Kidney capillary endothelial cell (primary cell): ENCODE data around the gene PTPN6.

ENCODE experiments used
- DNase-seq: peaks from one replicate; pipeline ENCODE4 v3.0.0-alpha.2; 2018; ENCODE audit warnings: low spot score

Gene PTPN6

DNA sequence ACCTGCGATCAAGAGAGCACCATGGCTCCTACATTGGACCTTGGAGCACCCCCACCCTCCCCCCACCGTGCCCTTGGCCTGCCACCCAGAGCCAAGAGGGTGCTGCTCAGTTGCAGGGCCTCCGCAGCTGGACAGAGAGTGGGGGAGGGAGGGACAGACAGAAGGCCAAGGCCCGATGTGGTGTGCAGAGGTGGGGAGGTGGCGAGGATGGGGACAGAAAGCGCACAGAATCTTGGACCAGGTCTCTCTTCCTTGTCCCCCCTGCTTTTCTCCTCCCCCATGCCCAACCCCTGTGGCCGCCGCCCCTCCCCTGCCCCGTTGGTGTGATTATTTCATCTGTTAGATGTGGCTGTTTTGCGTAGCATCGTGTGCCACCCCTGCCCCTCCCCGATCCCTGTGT is 9.4 kb upstream of the PTPN6 start:
- no peak for DNase-seq

DNA sequence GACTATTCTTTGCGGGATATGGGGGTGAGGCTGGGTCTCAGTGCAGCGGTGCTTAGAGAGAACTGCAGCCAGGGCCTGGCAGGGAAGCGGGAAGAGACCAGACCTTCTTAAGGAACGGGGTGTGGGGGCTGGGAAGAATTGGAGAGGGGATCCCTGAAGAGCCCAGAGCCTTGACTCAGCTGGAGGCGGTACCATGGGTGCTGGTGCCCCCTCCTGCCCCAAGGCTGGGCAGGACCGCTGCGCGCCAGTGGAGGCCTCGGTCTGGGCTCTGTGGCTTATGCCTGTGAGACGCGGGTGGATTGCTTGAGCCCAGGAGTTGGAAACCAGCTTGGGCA is 8.9 kb upstream of the PTPN6 start:
- no peak for DNase-seq

DNA sequence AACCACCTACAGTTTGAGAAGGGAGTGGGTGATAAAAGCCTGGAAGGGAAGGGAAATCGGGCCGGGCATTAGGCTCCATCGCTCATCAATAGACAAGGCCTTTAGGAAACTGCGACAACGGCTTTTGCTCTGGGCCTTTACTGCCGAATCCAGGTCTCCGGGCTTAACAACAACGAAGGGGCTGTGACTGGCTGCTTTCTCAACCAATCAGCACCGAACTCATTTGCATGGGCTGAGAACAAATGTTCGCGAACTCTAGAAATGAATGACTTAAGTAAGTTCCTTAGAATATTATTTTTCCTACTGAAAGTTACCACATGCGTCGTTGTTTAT is 7.8 kb upstream of the PTPN6 start:
- peak; percentile 88 for DNase-seq

DNA sequence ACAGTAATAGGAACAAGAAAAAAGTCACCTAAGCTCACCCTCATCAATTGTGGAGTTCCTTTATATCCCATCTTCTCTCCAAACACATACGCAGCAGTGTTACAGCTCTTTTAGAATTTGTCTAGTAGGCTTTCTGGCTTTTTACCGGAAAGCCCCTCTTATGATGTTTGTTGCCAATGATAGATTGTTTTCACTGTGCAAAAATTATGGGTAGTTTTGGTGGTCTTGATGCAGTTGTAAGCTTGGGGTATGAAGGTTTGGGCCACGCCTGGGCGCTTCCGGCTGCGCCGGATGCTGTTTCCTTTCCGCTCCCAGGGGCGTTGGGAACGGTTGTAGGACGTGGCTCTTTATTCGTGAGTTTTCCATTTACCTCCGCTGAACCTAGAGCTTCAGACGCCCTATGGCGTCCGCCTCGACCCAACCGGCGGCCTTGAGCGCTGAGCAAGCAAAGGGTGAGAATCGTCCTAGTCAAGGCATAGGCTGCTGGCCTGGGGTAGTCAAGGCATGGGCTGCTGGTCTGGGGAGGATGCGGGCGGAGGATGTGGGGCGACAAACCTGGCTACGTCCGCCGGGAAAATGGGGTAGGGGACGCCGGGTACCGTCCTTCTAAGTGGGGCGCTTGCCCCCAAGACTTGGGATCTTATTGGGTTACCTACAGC is 7.3 kb upstream of the PTPN6 start, which contains the start of the genes C12orf57 and RNU7-1:
Gene C12orf57, plus strand, starts transcription at position 301 of the 659 bp plus-strand sequence. Its CDS starts 100 bp downstream, at position 401.
Gene RNU7-1, plus strand, starts transcription at position 95 of the 659 bp plus-strand sequence.
- peak; percentile 96 for DNase-seq

DNA sequence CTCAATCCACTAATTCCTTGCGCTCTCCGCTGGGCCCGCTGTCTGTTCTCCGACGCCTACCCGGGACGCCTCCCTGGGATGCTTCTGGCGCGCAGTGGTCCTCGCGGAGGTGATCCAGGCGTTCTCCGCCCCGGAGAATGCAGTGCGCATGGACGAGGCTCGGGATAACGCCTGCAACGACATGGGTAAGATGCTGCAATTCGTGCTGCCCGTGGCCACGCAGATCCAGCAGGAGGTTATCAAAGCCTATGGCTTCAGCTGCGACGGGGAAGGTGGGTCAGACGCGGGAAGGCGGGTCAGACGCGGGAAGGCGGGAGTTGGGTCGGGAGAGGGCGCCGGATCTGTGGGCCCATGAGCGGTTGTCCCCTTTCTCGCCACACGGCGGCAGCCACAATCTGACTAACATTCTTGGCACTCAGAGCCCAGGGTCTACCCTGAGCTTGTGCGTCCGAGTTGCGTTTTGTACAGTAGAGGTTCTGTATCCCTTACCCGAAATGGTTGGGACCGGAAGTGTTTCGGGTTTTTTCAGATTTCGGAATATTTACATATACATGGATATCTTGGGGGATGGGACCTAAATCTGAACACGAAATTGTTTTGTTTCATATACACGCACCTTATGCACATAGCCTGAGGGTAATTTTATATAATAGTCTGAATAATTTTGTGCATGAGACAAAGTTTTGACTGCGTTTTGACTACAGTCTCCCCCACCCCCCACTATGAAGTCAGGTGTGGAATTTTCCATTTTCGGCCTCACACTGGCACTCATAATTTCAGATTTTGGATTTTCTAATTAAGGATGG is 6.6 kb upstream of the PTPN6 start:
- DNase-seq = peak; percentile 87

DNA sequence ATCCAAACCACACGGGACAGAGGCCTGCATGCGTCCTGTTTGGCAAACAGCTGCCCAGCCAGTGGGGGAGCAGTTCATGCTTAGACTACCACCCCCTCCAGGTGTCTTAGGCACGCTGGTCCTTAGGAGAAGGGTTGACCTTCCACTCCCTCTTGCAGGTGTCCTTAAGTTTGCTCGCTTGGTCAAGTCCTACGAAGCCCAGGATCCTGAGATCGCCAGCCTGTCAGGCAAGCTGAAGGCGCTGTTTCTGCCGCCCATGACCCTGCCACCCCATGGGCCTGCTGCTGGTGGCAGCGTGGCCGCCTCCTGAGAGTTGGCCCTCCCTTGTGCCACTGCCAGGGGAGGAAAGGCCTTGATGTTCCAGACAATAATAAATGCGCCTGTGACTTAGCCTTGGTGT is 5.5 kb upstream of the PTPN6 start:
- no peak for DNase-seq

DNA sequence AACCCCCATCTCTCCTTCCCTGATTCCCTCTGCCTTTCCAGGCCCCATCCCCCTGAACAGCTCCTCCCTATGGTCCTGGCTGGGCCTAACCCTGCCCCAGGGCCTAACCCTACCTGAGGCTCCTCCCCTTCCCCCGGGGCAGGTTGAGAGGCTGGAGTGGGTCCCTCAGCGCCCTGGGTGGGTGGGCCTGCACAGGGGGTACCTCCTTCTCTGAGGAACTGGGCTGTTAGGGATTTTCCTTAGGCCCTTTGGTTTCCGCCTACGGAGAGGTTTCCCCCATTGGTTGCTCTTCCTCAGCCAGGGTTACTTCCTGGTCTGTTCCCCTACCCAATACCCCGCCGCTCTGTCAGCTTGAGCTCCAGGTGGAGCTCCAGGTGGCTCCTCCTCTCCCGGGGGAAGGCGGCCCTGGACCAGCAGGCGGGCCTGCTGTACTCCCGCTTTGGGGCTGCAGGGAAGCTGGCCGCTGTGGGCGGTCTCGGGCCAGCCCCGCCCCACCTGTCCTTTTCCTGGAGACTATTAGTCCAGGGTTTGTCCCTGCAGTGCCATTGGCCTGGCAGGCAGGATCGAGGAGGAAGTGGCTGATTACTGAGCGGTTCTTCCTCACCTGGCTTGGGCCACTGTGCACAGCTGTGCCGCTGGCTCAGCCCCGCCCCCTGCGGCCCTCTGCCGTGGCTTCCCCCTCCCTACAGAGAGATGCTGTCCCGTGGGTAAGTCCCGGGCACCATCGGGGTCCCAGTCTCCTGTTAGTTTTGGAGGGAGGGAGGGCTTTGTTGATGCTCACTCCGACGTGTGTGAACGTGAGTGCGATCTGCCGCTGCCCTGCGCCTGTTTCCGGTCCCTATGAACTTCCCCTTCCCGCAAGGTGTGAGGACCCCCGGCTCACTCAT is 4.9 kb upstream of the PTPN6 start:
- no peak for DNase-seq

DNA sequence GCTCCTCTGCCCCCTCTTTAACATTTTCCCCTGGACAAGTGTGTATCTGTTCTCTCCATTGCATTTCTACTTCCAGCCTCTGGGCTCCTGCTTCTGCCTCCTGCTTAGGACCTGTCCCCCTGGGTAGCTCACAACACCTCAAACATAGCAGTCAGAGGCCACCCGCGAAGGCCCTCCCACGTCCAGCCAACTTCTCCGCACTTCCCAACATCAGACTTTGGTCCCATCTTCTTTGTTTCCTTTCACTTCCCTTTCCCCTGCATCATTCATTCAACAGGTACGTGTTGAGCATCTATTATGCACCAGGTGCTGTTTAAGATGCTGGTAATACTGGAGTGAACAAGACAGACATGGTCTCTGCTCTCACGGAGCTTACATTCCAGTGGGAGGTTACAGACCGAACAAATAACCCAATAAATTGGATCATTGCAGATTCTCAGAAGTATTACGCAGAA is 4.2 kb upstream of the PTPN6 start:
- DNase-seq = no peak

DNA sequence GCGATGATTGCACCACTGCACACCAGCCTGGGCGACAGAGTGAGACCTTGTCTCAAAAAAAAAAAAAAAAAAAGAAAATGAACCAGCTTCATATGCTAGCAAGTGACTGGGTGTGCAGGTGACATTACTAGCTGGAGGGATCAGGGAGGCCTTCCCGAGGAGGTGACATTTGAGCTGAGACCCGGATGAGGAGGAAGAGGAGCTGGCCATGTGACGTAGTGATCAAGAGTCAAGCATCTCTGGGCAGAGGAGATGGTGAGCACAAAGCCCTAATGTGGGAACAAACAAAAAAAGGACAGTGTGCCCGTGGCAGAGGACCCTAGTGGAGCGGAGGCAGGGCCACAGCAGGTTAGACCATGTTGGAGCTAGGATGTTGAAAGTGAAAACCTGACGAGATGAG is 3.5 kb upstream of the PTPN6 start:
- DNase-seq = no peak

DNA sequence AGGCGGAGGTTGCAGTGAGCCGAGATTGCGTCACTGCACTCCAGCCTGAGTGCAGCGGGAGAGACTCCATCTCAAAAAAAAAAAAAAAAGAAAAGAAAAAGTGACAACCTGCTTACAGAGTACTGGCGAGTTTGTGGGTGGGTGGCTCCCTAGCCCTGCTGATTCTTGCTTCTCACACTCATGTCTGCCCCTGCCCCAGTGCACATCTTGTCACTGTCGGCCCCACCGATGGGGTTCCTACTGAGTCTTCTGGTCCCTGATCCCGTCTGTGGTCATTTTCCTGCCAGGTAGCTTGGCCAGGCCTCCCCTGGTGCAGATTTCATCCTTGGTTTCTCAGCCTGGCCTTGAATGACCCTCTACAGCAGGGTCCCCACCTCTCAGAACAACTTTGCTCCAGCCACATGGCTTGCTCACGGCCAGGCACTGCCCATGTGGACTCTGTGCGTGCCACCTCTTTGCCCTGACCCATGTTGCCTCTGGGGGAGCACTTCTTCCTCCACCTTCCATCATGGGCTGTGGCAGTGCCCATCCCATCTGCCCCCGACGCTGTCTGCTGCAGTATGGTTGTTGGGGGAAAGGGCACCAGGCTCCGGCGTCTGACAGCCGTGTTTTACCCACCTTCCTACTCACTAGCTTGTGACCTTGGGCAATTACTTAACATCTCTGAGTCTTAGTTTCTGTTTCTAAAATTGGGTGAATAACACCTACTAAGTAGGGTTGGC is 2.1 kb upstream of the PTPN6 start:
- DNase-seq = no peak

DNA sequence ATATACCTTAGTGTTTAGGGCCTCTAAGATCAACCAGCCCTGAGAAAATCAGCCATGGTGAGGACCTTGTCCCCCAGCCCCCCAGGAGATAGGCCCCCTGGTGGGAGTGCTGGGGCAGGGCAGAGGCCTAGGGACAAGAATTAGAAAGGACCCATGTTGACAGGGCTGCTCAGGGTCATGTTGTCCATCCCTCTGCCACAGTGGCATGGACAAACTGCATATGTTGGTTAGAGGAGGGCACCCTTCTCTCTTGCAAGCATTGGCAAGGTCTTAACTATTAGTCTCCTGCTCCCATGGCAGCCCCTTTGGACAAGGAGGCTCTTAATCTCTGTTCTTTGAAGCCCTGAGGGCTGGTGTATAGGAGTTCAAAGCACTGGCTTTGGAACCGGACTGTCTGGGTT is 755 bp upstream of the PTPN6 start:
- DNase-seq = no peak

DNA sequence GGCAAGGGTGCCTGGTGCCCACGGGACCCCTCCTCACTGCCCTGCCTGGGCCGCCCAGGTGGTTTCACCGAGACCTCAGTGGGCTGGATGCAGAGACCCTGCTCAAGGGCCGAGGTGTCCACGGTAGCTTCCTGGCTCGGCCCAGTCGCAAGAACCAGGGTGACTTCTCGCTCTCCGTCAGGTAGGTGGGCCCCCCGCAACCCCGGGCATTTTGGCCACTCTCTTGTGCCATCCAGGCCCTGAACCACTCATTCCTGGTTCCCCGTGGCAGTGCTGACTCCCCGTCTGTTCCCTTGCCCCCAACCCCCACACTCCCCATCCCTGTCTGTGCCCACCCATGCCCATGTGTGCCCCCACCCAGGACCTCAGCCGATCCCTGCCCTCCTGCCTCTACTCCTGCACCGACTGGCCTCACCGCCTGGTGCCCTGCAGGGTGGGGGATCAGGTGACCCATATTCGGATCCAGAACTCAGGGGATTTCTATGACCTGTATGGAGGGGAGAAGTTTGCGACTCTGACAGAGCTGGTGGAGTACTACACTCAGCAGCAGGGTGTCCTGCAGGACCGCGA is 480 bp downstream of the PTPN6 start:
- DNase-seq = no peak

DNA sequence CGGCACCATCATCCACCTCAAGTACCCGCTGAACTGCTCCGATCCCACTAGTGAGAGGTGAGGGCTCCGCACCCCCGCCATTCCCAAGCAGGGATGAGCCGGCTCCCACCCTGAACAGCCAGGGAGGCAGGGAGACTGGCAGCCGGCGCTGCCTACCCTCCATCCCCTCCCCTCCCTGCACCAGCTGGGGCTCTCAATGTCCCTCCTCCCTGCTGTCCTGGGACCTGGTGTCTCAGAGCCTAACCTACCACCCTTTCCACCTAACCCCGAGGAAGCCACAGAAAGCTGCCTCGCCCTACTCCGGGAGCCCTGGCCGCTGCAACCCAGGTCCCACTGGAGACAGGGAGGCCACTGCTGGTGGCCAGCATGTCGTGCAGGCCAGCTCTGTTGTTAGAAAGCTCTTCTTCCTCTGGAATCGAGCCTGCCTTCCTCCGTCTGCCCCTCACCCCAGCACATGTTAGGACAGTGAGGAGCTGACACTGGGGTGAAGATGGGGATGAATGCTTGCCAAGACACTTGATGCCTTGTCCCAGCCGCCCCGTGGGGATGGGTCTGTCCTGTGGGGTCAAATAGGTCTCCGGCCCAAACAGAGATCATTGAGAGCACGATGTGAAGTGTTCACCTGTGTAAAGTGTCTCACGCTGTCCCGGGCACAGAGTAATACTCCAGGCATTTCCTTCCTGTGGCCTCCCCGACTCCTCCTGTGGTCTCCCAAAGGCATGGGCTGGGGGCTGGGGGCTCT is 1.1 kb downstream of the PTPN6 start:
- no peak for DNase-seq

DNA sequence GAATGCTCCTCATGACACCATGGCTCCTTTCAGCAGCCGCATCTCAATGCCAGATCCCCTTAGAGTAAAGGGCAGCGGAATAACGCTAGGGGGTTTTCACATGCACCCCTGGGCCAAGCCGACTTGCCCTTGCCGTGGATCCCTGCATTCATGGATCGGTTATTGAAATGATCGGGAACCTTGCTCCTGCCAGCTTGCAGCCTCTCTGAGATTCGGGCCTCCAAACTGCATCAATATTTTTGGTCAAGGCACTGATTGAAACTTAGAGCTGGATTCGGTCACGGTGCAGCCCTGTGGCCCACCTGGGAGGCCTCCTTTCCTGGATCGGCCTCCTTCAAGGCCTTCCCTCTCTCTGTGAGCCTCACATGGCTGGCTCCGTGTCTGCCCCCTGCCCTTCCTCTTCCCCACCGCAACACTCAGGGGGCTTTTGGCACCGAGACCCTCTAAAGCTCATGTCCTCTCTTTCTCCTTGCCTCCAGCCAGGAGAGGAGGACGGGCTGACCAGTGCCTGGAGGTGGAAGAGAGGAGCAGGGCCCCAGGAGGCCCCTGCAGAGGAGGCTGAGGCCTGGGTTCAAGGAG is 1.8 kb downstream of the PTPN6 start:
- DNase-seq = no peak

DNA sequence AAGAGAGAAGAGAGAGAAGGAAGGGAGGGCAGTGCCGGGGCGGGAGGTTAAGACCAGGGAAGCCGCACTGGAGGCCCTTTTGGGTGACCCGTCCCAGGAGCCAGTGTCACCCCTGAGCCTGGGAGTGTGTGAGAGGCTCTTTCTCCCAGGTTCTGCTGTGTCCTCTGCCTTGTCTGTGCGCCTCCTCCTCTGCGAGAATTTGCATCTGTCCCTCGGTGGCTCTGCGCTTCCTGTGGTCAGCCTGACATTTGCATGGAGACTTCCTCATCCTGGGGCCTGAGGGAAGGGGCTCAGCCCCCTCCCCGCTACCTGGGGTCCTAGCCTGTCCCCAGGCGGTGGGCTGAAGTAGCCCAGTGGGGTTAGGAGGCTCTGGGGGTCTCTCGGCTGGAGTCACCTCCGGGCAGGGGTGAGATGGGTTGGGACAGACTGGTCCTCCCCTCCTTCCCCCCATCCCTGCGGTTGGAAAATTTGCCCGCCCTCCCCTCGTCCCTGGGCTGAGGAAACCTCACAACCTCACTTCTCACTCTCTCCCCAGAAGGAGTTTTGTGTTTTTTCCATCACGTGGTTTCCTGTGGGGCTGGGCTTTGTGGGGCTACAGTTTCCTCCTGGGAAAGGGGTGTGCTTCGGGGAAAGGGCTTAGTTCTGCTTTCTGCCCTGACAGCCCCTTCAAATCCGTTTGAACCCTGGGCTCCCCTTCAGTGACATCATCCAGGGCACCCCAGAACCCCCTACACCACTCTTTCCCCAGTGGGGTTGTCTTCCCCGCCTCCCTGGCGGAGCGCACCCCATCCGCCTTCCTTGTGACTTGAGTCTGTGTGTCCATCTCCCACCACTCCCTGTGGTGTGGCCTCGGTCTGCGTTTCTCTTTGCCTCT is 2.5 kb downstream of the PTPN6 start:
- no peak for DNase-seq

DNA sequence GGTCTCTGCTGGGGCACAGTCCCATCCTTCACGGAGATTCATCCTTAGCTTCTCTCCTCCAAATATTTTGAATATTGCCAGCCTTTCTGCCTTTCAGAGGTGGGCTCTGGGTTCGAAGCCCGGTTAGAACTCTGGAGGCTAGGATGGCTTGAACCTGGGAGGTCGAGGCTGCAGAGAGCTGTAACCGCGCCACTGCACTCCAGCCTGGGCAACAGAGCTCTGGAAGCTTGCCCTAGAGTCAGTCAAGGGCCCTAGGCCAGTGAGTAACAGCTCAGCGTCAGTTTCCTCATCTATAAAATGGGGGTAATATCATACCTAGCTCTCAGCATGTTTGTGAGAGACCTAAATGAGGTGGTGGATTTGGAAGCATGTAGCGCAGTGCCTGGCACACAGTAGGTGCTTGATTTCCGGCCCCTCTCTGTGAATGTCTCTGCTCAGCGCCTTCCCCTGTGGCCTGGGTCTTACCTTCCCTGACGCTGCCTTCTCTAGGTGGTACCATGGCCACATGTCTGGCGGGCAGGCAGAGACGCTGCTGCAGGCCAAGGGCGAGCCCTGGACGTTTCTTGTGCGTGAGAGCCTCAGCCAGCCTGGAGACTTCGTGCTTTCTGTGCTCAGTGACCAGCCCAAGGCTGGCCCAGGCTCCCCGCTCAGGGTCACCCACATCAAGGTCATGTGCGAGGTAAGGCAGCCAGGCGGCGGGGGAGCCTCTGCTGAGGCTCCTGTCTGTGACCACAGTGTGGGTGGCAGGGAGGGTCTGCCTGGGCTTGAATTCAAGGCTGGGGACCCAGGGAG is 3.4 kb downstream of the PTPN6 start:
- no peak for DNase-seq

DNA sequence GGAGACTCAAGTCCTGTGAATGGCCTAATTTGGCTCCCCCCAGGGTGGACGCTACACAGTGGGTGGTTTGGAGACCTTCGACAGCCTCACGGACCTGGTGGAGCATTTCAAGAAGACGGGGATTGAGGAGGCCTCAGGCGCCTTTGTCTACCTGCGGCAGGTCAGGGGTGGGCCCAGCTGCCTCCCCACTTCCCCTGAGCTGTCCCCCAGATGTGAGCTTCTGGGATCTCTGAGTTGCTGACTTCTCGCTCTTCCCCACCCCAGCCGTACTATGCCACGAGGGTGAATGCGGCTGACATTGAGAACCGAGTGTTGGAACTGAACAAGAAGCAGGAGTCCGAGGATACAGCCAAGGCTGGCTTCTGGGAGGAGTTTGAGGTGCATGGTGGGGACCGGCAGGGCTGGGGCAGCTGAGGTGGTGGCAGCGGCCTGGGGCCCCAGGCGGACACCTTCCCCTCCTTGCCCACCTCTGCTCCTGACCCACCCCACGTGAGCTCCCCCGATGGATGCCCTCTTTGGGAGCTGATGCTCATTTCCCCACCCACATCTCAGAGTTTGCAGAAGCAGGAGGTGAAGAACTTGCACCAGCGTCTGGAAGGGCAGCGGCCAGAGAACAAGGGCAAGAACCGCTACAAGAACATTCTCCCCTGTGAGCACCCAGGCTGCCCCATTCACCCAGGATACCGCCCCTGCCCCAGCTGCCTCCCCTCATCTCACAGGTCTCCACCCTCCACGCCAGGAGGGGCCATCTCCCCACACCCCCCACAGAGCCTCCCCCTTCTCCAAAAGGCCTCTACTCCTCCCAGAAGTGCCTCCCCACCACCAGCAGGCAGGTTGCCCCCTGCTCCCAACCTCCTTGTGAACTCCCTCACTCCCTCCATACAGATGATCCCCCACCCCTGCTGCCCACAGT is 4.2 kb downstream of the PTPN6 start:
- DNase-seq = no peak
